HepG2 (cell line): ENCODE results near the gene ILKAP. TPM values are rescaled to one million over a fixed set of nuclear protein-coding genes. Genes with fewer than 3 reads are reported as not detected.
A peak's percentile ranks its signal among the peaks of the same experiment; 100 is the strongest.

Experiments
- DZIP1 ChIP-seq: sonication (generic); formaldehyde crosslinking; IDR thresholded peaks from 2 replicates; pipeline ENCODE4 v1.5.0; 2020; ENCODE audit warnings: mild to moderate bottlenecking, missing genetic modification reagents
- FOXC1 ChIP-seq: sonication (generic); formaldehyde crosslinking; IDR thresholded peaks from 2 replicates; pipeline ENCODE4 v1.8.0; 2022; ENCODE audit warnings: mild to moderate bottlenecking, missing genetic modification reagents, borderline replicate concordance
- FOXO1 ChIP-seq: sonication (generic); formaldehyde crosslinking; IDR thresholded peaks from 2 replicates; pipeline ENCODE4 v1.4.0; 2020; ENCODE audit warnings: missing genetic modification reagents
- FOXP1 ChIP-seq, 2 experiments: fragments of 450-650 bp in 1 of 2; IDR thresholded peaks; 2 replicates each; pipeline ENCODE4 v1.6.1; 2017 to 2018; ENCODE audit warnings: antibody characterized with exemption in 1 of 2
- HES4 ChIP-seq: sonication (generic); formaldehyde crosslinking; IDR thresholded peaks from 2 replicates; pipeline ENCODE4 v1.9.0; 2021; ENCODE audit warnings: mild to moderate bottlenecking, missing genetic modification reagents, borderline replicate concordance
- HIC2 ChIP-seq: sonication (generic); formaldehyde crosslinking; IDR thresholded peaks from 2 replicates; pipeline ENCODE4 v1.9.0; 2022; ENCODE audit warnings: low read depth, missing genetic modification reagents
- HNF4A ChIP-seq: sonication (generic); formaldehyde crosslinking; IDR thresholded peaks from 2 replicates; pipeline ENCODE4 v1.4.0; 2020; ENCODE audit warnings: missing genetic modification reagents
- KLF13 ChIP-seq: sonication (generic); formaldehyde crosslinking; IDR thresholded peaks from 2 replicates; pipeline ENCODE4 v1.4.0; 2020; ENCODE audit warnings: mild to moderate bottlenecking, missing genetic modification reagents
- MAFG ChIP-seq: sonication (generic); formaldehyde crosslinking; IDR thresholded peaks from 2 replicates; pipeline ENCODE4 v1.5.1; 2020; ENCODE audit warnings: mild to moderate bottlenecking, missing genetic modification reagents
- MEF2D ChIP-seq: sonication (generic); formaldehyde crosslinking; IDR thresholded peaks from 2 replicates; pipeline ENCODE4 v1.5.1; 2020; ENCODE audit warnings: mild to moderate bottlenecking, missing genetic modification reagents
- MYC ChIP-seq: sonication (generic); formaldehyde crosslinking; IDR thresholded peaks from 2 replicates; pipeline ENCODE4 v1.9.0; 2021; ENCODE audit warnings: missing genetic modification reagents, borderline replicate concordance
- NFKB2 ChIP-seq: sonication (generic); formaldehyde crosslinking; IDR thresholded peaks from 2 replicates; pipeline ENCODE4 v1.4.0; 2020; ENCODE audit warnings: missing genetic modification reagents, borderline replicate concordance
- NR2F6 ChIP-seq, 2 experiments: IDR thresholded peaks; 2 replicates each; pipeline ENCODE4 v1.6.1; 2016; ENCODE audit warnings: antibody characterized with exemption in 1 of 2, mild to moderate bottlenecking in 1 of 2
- TEAD3 ChIP-seq: optimal IDR thresholded peaks from 2 replicates; pipeline ENCODE3; 2016; ENCODE audit warnings: borderline replicate concordance
- XRCC5 ChIP-seq: fragments of 200-400 bp; formaldehyde crosslinking; optimal IDR thresholded peaks from 2 replicates; pipeline ENCODE3; 2017; ENCODE audit warnings: mild to moderate bottlenecking, low read length
- ZBTB7B ChIP-seq: sonication (generic); formaldehyde crosslinking; IDR thresholded peaks from 2 replicates; pipeline ENCODE4 v1.4.0; 2020; ENCODE audit warnings: missing genetic modification reagents
- ZFX ChIP-seq: sonication (generic); formaldehyde crosslinking; IDR thresholded peaks from 2 replicates; pipeline ENCODE4 v1.4.0; 2020; ENCODE audit warnings: mild to moderate bottlenecking, low read depth, missing genetic modification reagents, moderate library complexity
- ZNF496 ChIP-seq: sonication (generic); formaldehyde crosslinking; IDR thresholded peaks from 2 replicates; pipeline ENCODE4 v1.8.1; 2023; ENCODE audit warnings: mild to moderate bottlenecking, moderate library complexity, missing genetic modification reagents; ENCODE audit not compliant: insufficient replicate concordance
- ZNF790 ChIP-seq: sonication (generic); formaldehyde crosslinking; IDR thresholded peaks from 2 replicates; pipeline ENCODE4 v1.8.0; 2022; ENCODE audit warnings: missing genetic modification reagents, mild to moderate bottlenecking, borderline replicate concordance
- polyA plus RNA-seq, 8 experiments: library from polyadenylated mRNA; depleted of rRNA in 3 of 8; stranded (reverse) in 7 of 8; unstranded in 1 of 8; fragments of >200 nt; fragmentation: Illumina TruSeq in 4 of 8; extraction: Trizol in 4 of 8; gene quantifications; 2 replicates each; pipeline versions ENCODE4 v1.2.1 to v1.2.3, GENCODE V29; 2011 to 2016; ENCODE audit warnings: low read depth in 4 of 8, missing spikeins in 1 of 8, mixed read lengths in 1 of 8; ENCODE audit not compliant: insufficient read depth in 1 of 8
- total RNA-seq, 5 experiments: library from RNA; depleted of rRNA; stranded (reverse); fragments of >200 nt; fragmentation: Illumina TruSeq; extraction: Trizol; gene quantifications; 2 replicates each; pipeline ENCODE4 v1.2.3, GENCODE V29; 2016; ENCODE audit warnings: low read depth in 1 of 5
- TF ChIP-seq, protein P1 (sequence below): sonication (generic); formaldehyde crosslinking; IDR thresholded peaks from 2 replicates; pipeline ENCODE4 v1.8.1; 2023; ENCODE audit warnings: mild to moderate bottlenecking, moderate library complexity, missing genetic modification reagents
- TF ChIP-seq, protein P2 (sequence below): IDR thresholded peaks from 2 replicates; pipeline ENCODE4 v1.6.1; 2012; ENCODE audit warnings: inconsistent platforms

ILKAP gene
- total and polyA plus RNA-seq, 2 of the 13 experiments (the other 11 are each of a cell fraction or from before 2014, with no cell fraction given) = 29.6 to 33.1 TPM

- TF ChIP-seq ZNF790 (CRISPR knock-in tag) (no peak), FOXP1 (IDR thresholded peaks at IDR 0.05) (no peak), FOXP1 (CRISPR knock-in tag; IDR thresholded peaks at IDR 0.05) (no peak), NR2F6 (IDR thresholded peaks at IDR 0.05) (no peak), NR2F6 (CRISPR knock-in tag; IDR thresholded peaks at IDR 0.05) (0 out of 2 replicates have a peak, but pooled peaks have one; percentile 10), NFKB2 (CRISPR knock-in tag) (0 out of 2 replicates have a peak, but pooled peaks have one; percentile 58), FOXO1 (CRISPR knock-in tag) (0 out of 2 replicates have a peak, but pooled peaks have one; percentile 30), XRCC5 (peak; percentile 60), ZNF496 (CRISPR knock-in tag) (no peak), HIC2 (no peak), MEF2D (CRISPR knock-in tag) (peak; percentile 40; the same call in 1 of the 2 replicates), DZIP1 (CRISPR knock-in tag) (0 out of 2 replicates have a peak, but pooled peaks have one; percentile 31), HES4 (no peak), ZBTB7B (CRISPR knock-in tag) (peak; percentile 51; the same call in 1 of the 2 replicates), FOXC1 (CRISPR knock-in tag) (0 out of 2 replicates have a peak, but pooled peaks have one; percentile 42), TEAD3 (CRISPR knock-in tag) (peak; percentile 41), MYC (CRISPR knock-in tag) (peak; percentile 59; the same call in 1 of the 2 replicates), MAFG (CRISPR knock-in tag) (no peak), KLF13 (CRISPR knock-in tag) (no peak), HNF4A (CRISPR knock-in tag) (0 out of 2 replicates have a peak, but pooled peaks have one; percentile 9), ZFX (CRISPR knock-in tag) (peak; percentile 62; the same call in 1 of the 2 replicates)
- TF ChIP-seq, protein P1, sequence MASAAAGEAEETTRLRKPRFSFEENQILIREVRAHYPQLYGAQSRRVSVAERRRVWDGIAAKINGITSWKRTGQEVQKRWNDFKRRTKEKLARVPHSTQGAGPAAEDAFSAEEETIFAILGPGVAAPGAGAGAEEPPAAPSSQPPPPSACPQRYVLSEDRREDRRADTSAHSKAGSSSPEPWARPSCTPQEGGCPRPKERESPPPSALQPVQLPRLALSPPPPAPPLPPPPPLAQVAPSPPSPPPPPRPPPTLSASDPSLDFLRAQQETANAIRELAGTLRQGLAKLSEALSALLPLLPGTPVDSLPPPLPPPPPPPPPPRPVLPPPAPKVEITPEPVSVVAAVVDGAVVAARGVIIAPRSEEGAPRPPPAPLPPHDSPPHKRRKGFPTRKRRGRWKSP = no peak
- TF ChIP-seq, protein P2, sequence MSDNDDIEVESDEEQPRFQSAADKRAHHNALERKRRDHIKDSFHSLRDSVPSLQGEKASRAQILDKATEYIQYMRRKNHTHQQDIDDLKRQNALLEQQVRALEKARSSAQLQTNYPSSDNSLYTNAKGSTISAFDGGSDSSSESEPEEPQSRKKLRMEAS = 0 out of 2 replicates have a peak, but pooled peaks have one; percentile 12
Observed at GRCh38 chr2:238127165-238128060, 76.1 kb downstream of the ILKAP start (continued).
